Measurements from ENCODE around the gene SDK1. TPM values are rescaled to one million over a fixed set of nuclear protein-coding genes. Genes with fewer than 3 reads are reported as not detected.

Gene SDK1
- total and polyA plus RNA-seq, 2 of the 8 experiments (the other 6 are each of a cell fraction or from before 2014, with no cell fraction given), result 3.3 to 7.2 TPM

DNA sequence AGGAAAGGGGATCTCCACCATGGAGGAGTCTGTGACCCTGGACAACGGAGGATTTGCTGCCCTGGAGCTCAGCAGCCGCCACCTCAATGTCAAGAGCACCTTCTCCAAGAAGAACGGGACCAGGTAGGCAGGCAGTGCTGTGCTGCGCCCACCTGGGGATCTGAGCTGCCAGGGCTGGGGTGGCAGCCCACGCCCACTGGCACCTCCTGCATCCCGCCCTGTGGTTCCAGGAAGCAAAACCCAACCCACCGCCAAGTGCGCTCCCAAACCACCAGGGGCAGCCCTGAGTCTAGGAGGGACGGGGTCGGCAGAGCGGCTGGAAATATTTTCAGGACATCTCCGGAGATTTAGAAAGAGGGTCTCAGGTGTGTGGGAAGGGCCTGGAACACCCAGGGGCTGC is 940.7 kb downstream of the SDK1 start (continued):
- TF ChIP-seq, protein P1, sequence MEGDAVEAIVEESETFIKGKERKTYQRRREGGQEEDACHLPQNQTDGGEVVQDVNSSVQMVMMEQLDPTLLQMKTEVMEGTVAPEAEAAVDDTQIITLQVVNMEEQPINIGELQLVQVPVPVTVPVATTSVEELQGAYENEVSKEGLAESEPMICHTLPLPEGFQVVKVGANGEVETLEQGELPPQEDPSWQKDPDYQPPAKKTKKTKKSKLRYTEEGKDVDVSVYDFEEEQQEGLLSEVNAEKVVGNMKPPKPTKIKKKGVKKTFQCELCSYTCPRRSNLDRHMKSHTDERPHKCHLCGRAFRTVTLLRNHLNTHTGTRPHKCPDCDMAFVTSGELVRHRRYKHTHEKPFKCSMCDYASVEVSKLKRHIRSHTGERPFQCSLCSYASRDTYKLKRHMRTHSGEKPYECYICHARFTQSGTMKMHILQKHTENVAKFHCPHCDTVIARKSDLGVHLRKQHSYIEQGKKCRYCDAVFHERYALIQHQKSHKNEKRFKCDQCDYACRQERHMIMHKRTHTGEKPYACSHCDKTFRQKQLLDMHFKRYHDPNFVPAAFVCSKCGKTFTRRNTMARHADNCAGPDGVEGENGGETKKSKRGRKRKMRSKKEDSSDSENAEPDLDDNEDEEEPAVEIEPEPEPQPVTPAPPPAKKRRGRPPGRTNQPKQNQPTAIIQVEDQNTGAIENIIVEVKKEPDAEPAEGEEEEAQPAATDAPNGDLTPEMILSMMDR (IDR thresholded peaks at IDR 0.05; ENCODE audit: control extremely low read depth in 1 of 3, insufficient read depth in 1 of 3, low read depth in 1 of 3, low read length in 3 of 3), result peak; percentile 69 to 80 (median 74)
- TF ChIP-seq CEBPB (IDR thresholded peaks at IDR 0.05; ENCODE audit: low read depth, low read length) (no peak), RAD21 (IDR thresholded peaks at IDR 0.05 in 1 of 2, conservative IDR thresholded peaks at IDR 0.05 in 1 of 2; ENCODE audit: low read depth in 2 of 2, low read length in 2 of 2) (peak; percentile 46 to 63)
